GM12878 (cell line): ENCODE data around the gene CAP2. TPM values are rescaled to one million over a fixed set of nuclear protein-coding genes. Genes with fewer than 3 reads are reported as not detected.

ENCODE experiments used
- ATAC-seq: fragments of 200-7000 bp; cut with Tn5 transposase; 3 replicates; pipeline ENCODE4 v1.9.1; 2020; ENCODE audit warnings: mild to moderate bottlenecking, moderate library complexity
- BruUV-seq: library from RNA; stranded (reverse); fragments of 400-500 nt; replicated peaks from 2 replicates; lab custom pipeline; 2021; lab: Mats Ljungman, UMichigan
- CTCF ChIA-PET: fragments of 300-600 bp; sonication (Branson Sonifier 250); formaldehyde crosslinking; extraction: SDS; loops from one replicate; lab custom pipeline; 2021; ENCODE audit warnings: inconsistent platforms; lab: Yijun Ruan, JAX
- POLR2A ChIA-PET: fragments of 350-600 bp; formaldehyde crosslinking; extraction: SDS; loops from one replicate; lab custom pipeline; 2021; ENCODE audit warnings: inconsistent platforms; lab: Charles Lee
- RAD21 ChIA-PET: fragments of 300-600 bp; sonication (Branson Sonifier 250); formaldehyde crosslinking; loops from one replicate; lab custom pipeline; 2023; ENCODE audit warnings: antibody characterized with exemption; ENCODE audit not compliant: unreplicated experiment; lab: Charles Lee
- SMC1A ChIA-PET: fragments of 300-600 bp; sonication (Branson Sonifier 250); formaldehyde crosslinking; loops from one replicate; lab custom pipeline; 2023; ENCODE audit not compliant: unreplicated experiment, uncharacterized antibody; lab: Charles Lee
- DNase-seq: peaks from one replicate; pipeline ENCODE4 v3.0.0-alpha.2; 2011; ENCODE audit warnings: low read depth, low spot score
- FAIRE-seq: peaks from 3 replicates; lab custom pipeline; 2011; peaks lifted over from hg19 to GRCh38; lab: Jason Lieb, UNC
- H2AFZ ChIP-seq: 2 replicates; pipeline ENCODE4 v1.6.0; 2011; ENCODE audit warnings: low read depth, low read length, control low read depth; ENCODE audit not compliant: control insufficient read depth
- H3K27ac ChIP-seq: 2 replicates; pipeline ENCODE4 v1.5.1; 2011; ENCODE audit warnings: control low read depth; ENCODE audit not compliant: control insufficient read depth, insufficient read depth
- H3K27me3 ChIP-seq, 2 experiments: replicated peaks in 1 of 2; 2 replicates each; pipeline versions ENCODE4 v1.6.0 to v1.6.1; 2011; ENCODE audit warnings: low read length in 1 of 2; ENCODE audit not compliant: control insufficient read depth in 2 of 2, insufficient read depth in 2 of 2
- H3K36me3 ChIP-seq, 2 experiments: 2 replicates each; pipeline ENCODE4 v1.5.1; 2011; ENCODE audit warnings: low read length in 1 of 2; ENCODE audit not compliant: control insufficient read depth in 2 of 2, insufficient read depth in 2 of 2
- H3K4me1 ChIP-seq: 2 replicates; pipeline ENCODE4 v1.6.1; 2011; ENCODE audit warnings: mild to moderate bottlenecking, low read length, moderate library complexity, mixed read lengths; ENCODE audit not compliant: control insufficient read depth, insufficient read depth
- H3K4me2 ChIP-seq: 2 replicates; pipeline ENCODE4 v1.6.0; 2011; ENCODE audit warnings: control low read depth; ENCODE audit not compliant: control insufficient read depth, insufficient read depth
- H3K4me3 ChIP-seq: fragments of 200-600 bp; sonication (generic); 2 replicates; pipeline ENCODE4 v1.5.1; 2016
- H3K79me2 ChIP-seq: 2 replicates; pipeline ENCODE4 v1.6.0; 2011; ENCODE audit warnings: low read length; ENCODE audit not compliant: control insufficient read depth, insufficient read depth
- H3K9ac ChIP-seq: 2 replicates; pipeline ENCODE4 v1.8.0; 2011; ENCODE audit warnings: low read length, control low read depth, mixed read lengths; ENCODE audit not compliant: control insufficient read depth, insufficient read depth
- H3K9me3 ChIP-seq: replicated peaks from 3 replicates; pipeline ENCODE4 v1.5.1; 2011; ENCODE audit warnings: mild to moderate bottlenecking, low read length; ENCODE audit not compliant: control insufficient read depth, insufficient read depth
- H4K20me1 ChIP-seq: 2 replicates; pipeline ENCODE4 v1.6.0; 2011; ENCODE audit not compliant: control insufficient read depth, insufficient read depth
- CBX5 ChIP-seq: sonication (generic); IDR thresholded peaks from 2 replicates; pipeline ENCODE4 v1.6.1; 2016; ENCODE audit warnings: low read depth, moderate library complexity, mild to moderate bottlenecking, inconsistent platforms
- FOXM1 ChIP-seq: IDR thresholded peaks from 2 replicates; pipeline ENCODE4 v1.6.1; 2012; ENCODE audit warnings: low read depth, mild to moderate bottlenecking, inconsistent platforms, low read length, moderate library complexity
- NFYB ChIP-seq: IDR thresholded peaks from 2 replicates; pipeline ENCODE4 v1.6.1; 2011; ENCODE audit warnings: low read depth, mild to moderate bottlenecking, low read length, improper control_type of control experiment, moderate library complexity; ENCODE audit not compliant: insufficient read depth
- NR2C1 ChIP-seq: fragments of 450-650 bp; IDR thresholded peaks from 2 replicates; pipeline ENCODE4 v1.6.1; 2017; ENCODE audit warnings: antibody characterized with exemption, mild to moderate bottlenecking, moderate library complexity
- SRF ChIP-seq, 2 experiments: IDR thresholded peaks; 2 replicates each; pipeline ENCODE4 v1.6.1; 2011; ENCODE audit warnings: low read depth in 2 of 2, low read length in 2 of 2, mild to moderate bottlenecking in 1 of 2, moderate library complexity in 1 of 2
- TCF12 ChIP-seq: IDR thresholded peaks from 2 replicates; pipeline ENCODE4 v1.6.1; 2011; ENCODE audit warnings: low read depth, mild to moderate bottlenecking, low read length
- ZNF274 ChIP-seq: IDR thresholded peaks from one replicate; pipeline ENCODE4 v1.8.0; 2011; ENCODE audit not compliant: insufficient read length, insufficient read depth
- WGBS: methylation state at CpG from one replicate; pipeline ENCODE4 v1.1.6; 2016; ENCODE audit warnings: low lambda C conversion rate; ENCODE audit not compliant: insufficient replicate concordance, insufficient coverage; ENCODE audit errors: missing lambda C conversion rate; 5-methylcytosine and 5-hydroxymethylcytosine counted together
- in situ Hi-C: fragments of 300-500 bp; cut with MboI; formaldehyde crosslinking; loops from 9 replicates; pipeline ENCODE4 v1.14.3; 2018; ENCODE audit warnings: mixed read lengths
- intact Hi-C: fragments of 100-400 bp; cut with micrococcal nuclease; formaldehyde crosslinking; loops from one replicate; pipeline ENCODE4 v1.14.2; 2022; ENCODE audit not compliant: unreplicated experiment
- polyA plus RNA-seq, 11 experiments: library from polyadenylated mRNA; depleted of rRNA in 4 of 11; unstranded in 6 of 11; stranded (reverse) in 5 of 11; fragments of >200 nt; fragmentation: Nextera tagmentation in 4 of 11; fragmentation: Illumina TruSeq in 1 of 11; extraction: Ambion mirVana in 4 of 11; extraction: Trizol in 1 of 11; gene quantifications; 1 replicate in 1 of 11; 2 replicates in 10 of 11; pipeline versions ENCODE4 v1.2.1 to v1.2.3, GENCODE V29; 2011 to 2016; ENCODE audit warnings: inconsistent platforms in 2 of 11, missing spikeins in 2 of 11, low read depth in 1 of 11
- total RNA-seq, 4 experiments: library from RNA; depleted of rRNA in 3 of 4; stranded (reverse); fragments of >200 nt in 3 of 4; fragmentation: Illumina TruSeq in 1 of 4; extraction: Trizol in 1 of 4; gene quantifications; 2 replicates each; pipeline versions ENCODE4 v1.2.1 to v1.2.3, GENCODE V29; 2013 to 2021

CAP2 gene
- total and polyA plus RNA-seq, 10 of the 15 experiments (the other 5 are each of a cell fraction or from before 2014, with no cell fraction given), result 0.10 to 2.0 (median 0.15) TPM; not detected in 7

DNA sequence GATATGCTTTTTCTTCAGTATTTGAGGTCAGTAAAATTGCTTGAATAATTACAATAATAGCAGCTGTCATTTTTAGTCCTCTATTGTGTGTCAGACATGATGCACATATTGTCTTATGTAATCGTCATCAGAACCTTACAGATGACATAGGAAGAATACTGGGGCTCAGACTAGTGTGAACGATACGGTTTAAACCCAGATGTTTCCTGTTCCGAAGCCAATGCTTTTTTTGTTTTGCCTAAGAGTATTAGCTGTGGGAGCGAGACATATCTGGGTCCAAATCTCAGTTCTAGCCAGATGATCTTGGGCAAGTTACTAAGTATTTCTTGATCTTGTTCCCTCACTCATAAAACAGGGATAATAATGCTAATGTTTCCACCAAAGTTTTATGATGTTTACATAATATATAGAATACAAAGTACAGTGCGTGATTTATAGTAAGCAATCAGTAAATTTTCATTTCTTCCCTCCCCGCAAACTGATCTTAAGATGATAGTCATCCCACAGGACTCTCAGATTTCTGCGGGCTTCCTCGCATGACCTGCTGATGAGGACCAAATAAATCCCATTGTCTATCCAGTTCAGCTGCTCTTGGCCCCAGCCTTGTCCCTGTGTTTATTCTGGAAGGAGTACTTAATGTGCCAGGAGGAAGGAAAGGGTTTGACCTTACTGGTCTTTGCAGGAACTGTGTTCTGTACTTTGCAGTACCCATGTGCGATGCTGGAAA lies 98.2 kb downstream of the CAP2 start:
- Histone ChIP-seq H4K20me1 (no peaks in the 10 kb centered on the region), H3K4me3 (no peak overlapping the region), H3K9me3 (no peaks in the 10 kb centered on the region), H3K27ac (no peak overlapping the region), H3K4me2 (no peak overlapping the region), H3K79me2 (no peaks in the 10 kb centered on the region), H3K9ac (no peak overlapping the region), H3K27me3 (0 out of 4 replicates have a peak, but pooled peaks cover 0 to 1% of the 10 kb centered on the region in 2 experiments)
- RAD21 ChIA-PET, result interaction anchor here (0.8 to 2.1 kb wide), 3 partner anchors 16 to 137 kb away, joined by 3 to 5 read pairs (median 4); no protein-coding TSS in a partner anchor
- ATAC-seq (no peak), FAIRE-seq (peak; percentile 41)
- SMC1A ChIA-PET, result interaction anchor here (0.7 to 2.0 kb wide), 5 partner anchors 11 to 18 kb away, joined by 3 to 5 read pairs (median 5); no protein-coding TSS in a partner anchor
- 36% methylated on average over 10 of the region's 10 CpGs for WGBS
- no peak for TF ChIP-seq SRF (IDR thresholded peaks at IDR 0.05; ENCODE audit: low read depth in 2 of 2, low read length in 2 of 2)
- TF ChIP-seq NR2C1, result no peak
- no peak for TF ChIP-seq TCF12
- TF ChIP-seq ZNF274, result no peak
- no peak for TF ChIP-seq CBX5
- TF ChIP-seq NFYB, result no peak
- no peak for TF ChIP-seq FOXM1
- TF ChIP-seq, all 136 proteins: peak for 0
- no peak for DNase-seq
- no peak overlapping the region for H2AFZ ChIP-seq
- intact Hi-C loops (no loop called here), in situ Hi-C loops (no loop called here)
- ChIA-PET POLR2A (interaction anchor here (1.1 kb wide), 1 partner anchor 44 kb away, joined by 3 read pairs; no protein-coding TSS in a partner anchor), CTCF (interaction anchor here (1.1 to 1.5 kb wide), 2 partner anchors 13 to 18 kb away, joined by 3 to 4 read pairs; no protein-coding TSS in a partner anchor)
- BruUV-seq, result no TSS peak
- H3K36me3 ChIP-seq, result no peaks in the 10 kb centered on the region
- no peaks in the 10 kb centered on the region for H3K4me1 ChIP-seq
